HG02610 (cell line): ENCODE data around the gene ZNF605.
"Not testable (repeated sequence)": the region's sequence is repeated elsewhere in the genome, so short reads cannot be mapped to it uniquely, and the experiment has no call there.

ENCODE experiments used
- ATAC-seq: cut with Tn5 transposase; IDR thresholded peaks from one replicate; pipeline ENCODE4 v1.9.1; 2021; ENCODE audit warnings: mild to moderate bottlenecking, moderate library complexity; ENCODE audit not compliant: unreplicated experiment

The ZNF605 gene

DNA sequence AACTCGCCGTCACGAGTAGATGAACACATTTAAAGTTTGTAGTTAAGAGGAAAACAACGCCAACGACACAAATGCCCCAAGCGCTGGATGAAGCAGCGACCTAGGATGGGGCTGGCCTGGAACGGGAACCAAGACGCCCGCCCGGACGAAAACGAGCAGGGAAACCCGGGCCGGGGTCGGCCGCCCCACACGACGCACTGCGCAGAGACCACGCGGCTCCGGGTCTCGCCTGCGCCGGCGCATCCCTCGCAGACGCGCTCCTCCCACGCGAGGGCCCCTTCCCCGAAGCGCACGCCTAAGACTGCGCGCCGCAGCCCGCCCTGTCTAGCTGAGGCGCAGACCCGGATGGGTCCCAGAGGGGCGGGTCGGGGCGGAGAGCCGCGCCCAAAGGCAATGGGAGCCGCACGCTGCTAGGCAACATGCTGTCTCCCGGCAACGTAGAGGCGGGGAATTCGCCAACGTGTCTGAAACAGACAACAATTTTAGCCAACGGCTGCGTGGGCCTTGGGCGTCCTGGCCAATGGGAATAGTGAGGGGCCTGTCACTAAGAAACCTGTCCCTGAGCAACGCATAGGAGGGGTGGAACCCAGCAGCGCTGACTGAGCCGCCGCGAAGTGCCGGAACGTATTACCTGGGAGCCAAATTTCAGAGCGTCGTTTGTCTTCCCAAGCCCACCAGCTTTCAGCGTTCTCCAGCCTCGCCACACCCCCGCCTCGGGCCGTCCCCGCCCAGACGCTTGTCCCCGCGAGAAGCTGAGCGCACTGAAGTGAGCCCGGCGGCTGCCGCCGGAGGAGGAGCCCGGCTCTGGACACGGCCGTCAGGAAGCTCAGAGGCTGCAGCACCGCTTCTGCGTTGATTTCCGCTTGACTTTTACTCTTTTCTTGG, 47.7 kb downstream of the ZNF605 start:
- peak; percentile 87 for ATAC-seq

DNA sequence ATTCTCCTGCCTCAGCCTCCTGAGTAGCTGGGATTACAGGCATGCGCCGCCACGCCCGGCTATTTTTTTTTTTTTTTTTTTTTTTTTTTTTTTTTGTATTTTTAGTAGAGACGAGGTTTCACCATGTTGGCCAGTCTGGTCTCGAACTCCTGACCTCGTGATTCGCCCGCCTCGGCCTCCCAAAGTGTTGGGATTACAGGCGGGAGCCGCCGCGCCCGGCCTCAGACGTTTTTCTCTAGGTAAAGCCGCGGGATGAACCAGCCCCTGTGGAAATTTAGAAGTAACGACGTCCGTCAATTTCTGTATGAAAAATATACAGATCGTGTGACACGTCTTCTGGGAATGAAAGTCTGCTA, 48.3 kb downstream of the ZNF605 start:
- ATAC-seq = not testable (repeated sequence)

DNA sequence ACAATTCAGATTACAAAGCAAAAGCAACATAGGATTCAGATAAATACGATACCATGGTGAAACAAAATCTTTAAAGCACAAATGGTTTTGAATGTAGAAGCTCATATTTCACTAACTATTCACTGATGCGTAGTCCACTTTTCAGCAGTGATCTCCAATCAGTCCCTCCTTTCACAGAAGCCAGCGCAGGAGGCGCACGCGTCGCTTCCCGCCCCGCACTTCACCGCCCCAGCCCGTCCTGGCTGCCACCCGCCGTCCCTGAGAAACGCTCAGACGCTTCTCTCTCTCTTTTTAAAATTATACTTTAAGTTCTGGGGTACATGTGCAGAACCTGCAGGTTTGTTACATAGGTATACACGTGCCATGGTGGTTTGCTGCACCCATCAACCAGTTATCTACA, 48.9 kb downstream of the ZNF605 start:
- no peak for ATAC-seq

DNA sequence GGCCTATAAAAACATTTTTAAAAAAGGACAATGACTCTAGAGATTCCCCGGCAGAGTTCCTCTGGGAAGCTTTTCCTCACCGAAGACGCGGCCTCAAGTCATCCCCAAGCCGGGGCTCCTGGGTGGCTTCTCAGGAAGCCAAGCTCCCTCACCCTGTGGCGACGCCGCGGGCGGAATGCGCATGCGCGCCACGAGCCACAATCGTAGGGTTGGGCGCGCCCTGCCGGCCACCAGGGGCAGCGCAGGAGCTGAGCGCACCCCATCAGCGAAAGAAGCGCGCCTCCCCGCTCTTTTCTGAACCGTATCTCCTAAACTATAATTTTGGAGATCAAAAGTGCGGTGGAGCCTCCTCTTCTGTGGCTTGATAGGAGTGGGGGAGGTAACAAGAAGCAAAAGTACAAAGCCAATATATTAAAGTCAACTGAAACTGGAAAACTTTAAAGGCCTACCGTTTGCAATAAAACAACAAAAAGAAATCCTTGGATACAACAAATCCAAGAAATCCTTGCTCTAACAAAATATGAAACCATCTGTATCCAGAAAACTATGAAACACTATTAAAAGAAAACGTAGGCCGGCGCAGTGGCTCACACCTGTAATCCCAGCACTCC, 51.3 kb downstream of the ZNF605 start:
- no peak for ATAC-seq

DNA sequence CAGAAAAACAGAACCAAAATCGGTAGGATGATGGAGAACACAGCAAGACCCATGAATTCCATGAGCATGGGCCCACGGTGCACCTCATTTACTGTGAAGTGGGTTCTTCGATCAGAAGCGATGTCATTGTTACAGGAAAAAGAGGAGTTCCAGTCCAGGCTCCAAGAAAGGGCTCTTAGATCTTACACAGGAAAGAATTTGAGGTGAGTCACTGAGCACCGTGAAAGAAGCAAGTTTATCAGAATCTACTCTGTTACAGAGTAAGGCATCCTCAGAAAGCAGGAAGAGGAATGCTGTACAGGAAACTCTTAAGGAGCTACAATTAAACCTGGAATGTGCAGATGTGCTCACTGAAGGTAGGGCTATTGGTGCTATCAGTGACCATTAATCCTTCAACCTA, 57.1 kb downstream of the ZNF605 start:
- no peak for ATAC-seq

DNA sequence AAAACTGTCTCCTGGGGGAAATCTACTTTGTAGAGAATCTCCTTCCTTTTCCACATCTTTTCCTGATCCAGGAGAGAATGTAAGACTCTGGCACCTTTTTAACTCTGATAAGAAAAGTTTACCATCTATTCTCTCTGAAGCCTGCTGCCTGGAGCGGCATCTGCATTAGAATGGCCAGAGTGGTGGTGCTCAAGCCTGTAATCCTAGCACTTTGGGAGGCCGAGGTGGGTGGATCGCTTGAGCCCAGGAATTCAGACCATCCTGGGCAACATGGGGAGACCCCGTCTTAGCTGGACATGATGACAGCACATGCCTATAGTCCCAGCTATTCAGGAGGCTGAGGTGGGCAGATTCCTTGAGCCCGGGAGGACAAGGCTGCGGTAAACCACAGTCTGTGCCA, 67.3 kb downstream of the ZNF605 start:
- ATAC-seq = no peak

DNA sequence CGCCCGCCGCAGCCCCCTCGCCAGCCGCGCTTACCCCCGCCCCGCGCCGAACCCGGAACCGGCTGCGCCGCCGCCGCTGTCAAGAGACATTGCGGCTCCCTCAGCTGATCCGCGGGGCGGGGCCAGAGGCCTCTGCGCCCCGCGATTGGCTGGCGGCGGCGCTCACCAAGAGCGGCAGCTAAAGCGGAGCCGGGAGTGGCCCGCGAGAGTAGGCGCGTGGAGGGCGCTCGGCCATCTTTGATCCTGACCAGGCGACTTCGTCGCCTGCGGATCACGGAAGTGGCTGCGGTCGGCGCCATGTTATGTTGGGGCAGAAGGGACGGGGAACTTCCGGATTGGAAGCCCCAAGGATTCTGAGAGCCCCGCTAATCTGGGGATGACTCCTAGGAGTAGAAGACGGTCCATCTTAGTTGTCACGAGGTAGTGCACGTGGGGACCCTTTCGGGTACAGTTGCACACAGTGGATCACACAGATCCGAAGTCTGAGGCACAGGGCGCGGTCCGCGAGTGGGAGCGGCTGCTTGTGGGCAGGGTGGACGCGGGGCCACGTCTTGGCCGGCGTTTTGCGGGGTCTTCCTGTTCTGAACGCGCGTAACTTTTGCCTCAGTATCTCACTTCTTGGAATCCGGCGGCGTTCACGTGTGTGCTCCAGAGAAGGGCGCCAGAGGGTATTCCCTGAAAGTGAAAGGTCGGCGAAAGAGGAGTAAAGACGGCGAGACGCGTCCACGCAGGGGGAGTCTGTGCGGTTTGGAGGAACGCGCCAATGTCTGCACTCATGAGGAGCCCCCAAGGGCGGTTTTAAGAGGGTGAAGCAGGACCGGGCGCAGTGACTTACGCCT, 68.4 kb downstream of the ZNF605 start, which contains the start of gene CHFR:
TSS of gene CHFR (minus strand) at position 93 of the 839 bp plus-strand sequence. CDS start 277 bp downstream, outside the sequence.
- peak; percentile 98 for ATAC-seq

DNA sequence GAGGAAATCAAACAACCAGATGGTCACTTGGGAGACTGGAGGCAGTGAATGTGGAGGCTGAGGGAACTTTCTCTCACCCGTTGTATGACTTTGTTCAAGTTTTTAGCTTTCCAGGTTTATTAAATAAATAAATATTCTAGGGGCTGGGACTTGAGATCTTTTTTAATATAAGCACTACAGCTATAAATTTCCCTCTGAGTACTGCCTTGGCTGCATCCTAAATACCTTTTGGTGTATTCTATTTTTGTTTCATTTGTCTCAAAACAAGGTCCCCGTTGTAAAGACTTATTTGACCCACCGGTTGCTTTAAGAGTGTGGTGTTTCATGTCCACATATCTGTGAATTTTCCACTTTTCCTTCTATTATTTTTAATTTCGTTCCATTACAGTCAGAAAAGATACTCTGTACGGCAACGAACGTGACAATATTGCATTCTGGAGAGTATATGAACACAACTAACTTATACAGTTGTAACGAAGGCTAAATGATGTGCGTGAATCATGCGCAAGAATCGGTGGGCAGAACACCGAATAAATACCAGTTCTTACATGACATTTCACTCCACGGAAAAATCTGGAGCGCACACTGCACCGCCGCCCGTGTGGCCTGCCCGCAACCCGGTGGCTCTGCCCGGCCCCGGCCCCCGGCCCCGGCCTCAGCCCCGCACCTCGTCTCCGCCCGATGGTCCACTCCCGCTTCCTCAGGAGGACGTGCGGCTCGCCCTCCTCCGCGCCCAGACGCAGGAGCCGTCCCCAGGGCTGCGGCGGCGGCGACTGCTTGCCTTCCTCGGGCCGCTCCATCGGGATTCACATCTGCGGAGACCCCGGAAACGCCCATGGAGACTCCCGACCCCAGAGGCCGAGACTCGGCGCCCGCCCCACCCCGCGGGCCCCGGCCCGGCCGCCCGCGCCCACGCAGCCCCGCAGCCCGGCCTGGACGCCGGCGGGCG, 69.3 kb downstream of the ZNF605 start:
- ATAC-seq = peak; percentile 13

DNA sequence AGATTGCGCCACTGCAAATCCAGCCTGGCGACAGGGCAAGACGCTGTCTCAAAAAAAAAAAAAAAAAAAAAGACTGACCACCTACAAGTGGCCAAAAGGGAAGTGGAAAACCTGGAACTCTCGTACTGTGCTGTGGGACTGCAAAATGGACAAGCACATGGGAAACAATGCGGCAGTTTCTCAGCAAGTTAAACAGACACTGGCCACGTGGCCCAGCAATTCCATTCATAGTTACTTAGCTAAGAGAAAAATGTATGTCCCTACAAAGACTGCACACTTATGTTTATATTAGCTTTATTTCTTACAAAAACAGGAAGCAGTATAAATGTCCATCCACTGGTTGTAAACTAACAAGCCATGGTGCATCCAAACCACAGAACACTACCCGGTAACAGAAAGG, 74.3 kb downstream of the ZNF605 start:
- no peak for ATAC-seq

DNA sequence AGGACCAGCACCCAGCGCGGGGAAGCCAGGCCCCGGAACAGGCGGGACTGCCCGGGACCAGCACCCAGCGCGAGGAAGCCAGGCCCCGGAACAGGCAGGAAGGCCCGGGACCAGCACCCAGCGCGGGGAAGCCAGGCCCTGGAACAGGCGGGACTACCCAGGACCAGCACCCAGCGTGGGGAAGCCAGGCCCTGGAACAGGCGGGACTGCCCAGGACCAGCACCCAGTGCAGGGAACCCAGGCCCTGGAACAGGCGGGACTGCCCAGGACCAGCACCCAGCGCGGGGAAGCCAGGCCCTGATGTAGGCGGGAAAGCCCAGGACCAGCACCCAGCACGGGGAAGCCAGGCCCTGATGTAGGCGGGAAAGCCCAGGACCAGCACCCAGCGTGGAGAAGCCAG, 81.5 kb downstream of the ZNF605 start:
- not testable (repeated sequence) for ATAC-seq

DNA sequence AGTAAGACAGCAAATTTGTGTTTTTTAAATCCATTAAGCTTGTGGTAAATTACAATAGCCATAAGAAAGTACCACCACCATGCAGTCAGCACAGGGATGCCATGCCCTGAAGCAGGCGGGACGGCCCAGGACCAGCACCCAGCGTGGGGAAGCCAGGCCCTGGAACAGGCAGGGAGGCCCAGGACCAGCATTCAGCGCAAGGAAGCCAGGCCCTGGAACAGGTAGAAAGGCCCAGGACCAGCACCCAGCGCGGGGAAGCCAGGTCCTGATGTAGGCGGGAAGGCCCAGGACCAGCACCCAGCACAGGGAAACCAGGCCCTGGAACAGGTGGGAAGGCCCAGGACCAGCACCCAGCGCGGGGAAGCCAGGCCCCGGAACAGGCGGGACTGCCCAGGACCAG, 81.9 kb downstream of the ZNF605 start:
- ATAC-seq = no peak

DNA sequence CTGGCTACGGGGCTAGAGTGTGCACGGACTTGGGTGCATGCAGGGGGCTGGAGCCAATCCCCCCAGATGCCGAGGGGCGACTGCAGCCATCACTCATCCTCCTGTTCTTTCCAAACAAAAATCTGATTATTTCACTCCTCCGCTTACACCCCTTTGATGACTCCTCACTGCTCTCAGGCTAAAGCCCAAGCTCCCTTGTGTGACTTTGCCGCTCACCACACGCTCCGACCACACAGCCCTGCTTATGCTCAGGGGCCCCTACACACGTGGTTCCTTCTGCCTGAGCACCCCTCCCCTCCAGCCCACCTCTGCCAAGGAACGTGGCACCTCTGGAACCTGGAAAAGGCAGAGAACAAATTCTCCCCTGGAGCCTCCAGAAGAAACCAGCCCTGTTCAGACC, 82.4 kb downstream of the ZNF605 start:
- ATAC-seq = no peak

DNA sequence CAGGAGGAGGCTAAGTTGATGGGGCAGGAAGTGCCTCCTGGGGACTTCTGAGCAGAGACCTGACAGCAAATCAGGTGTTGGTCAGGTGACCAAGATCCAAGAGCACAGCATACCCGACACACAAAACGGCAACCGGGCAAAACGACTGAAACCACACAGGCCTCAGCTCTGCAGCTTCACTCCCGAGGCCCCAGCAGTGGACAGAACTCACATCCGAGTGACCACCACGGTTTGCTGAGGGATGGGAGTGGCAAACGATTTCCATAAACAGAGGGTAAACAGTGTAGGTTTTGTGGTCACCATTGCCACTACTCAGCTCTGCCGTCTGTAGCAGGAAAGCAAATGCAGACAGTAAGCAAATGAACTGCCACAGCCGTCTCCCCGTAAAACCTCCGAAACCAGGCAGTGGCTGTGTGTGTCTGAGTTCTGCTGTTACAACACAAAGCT, 83.1 kb downstream of the ZNF605 start:
- ATAC-seq = no peak

DNA sequence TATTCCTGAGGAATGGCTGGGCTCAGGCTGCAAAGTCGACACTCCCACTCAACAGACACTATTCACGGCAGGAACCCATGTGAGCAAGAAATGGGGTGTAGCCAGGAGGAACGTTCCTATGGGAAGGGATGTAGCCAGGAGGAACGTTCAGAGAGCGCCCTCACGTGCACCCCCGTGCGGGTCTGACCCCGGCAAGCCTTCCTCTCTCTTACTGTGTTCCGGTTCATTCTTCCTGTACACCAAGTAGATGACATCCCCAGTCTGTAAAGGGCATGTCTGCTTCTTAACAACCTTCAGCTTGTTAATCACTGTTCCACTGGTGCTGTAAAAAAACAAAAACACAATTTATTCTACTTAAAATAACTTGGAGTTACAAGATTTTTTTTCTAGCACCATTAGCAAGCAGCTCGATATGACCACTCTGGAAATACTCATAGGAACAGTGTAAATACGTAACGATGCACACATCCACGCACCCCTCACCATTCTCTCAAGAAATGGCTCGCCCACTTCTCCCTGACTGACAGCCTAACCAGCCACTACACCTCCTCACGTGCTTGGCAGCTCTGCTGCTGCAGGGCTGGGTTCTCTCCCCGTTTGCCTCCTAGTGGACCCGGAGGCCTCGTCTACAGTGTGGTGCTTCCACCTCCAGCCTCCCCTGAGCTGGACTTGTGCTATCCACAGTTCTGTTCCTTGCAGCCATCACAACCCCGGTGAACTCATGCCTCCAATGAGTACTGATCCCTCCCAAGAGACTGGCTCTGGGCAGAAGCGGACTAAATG, 83.8 kb downstream of the ZNF605 start:
- no peak for ATAC-seq

DNA sequence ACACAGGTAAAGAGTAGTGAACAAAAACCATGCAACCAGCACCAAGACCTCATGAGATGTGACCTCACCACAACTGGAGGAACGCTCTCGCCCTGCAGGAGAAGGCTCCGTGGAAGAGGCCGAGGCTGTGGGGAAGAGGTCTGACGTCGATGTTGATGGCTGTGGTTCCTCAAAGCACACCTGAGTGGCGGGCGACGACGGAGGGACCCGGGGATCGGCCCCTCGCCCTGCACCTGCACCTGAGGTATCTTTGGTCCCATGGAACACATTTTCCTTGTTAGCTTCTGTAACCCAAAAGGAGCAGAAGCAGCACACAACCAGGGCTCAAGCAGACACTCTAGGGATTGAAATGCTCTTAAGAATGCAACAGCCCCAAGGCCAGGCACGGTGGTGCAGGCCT, 86.6 kb downstream of the ZNF605 start:
- ATAC-seq = no peak
